ENCODE measurements around the gene POFUT2.
"Not testable (repeated sequence)": the region's sequence is repeated elsewhere in the genome, so short reads cannot be mapped to it uniquely, and the experiment has no call there.

Gene POFUT2

GRCh38 chr21:45325206-45326168, 37.8 kb upstream of the POFUT2 start:
- no peak for DNase-seq

DNA sequence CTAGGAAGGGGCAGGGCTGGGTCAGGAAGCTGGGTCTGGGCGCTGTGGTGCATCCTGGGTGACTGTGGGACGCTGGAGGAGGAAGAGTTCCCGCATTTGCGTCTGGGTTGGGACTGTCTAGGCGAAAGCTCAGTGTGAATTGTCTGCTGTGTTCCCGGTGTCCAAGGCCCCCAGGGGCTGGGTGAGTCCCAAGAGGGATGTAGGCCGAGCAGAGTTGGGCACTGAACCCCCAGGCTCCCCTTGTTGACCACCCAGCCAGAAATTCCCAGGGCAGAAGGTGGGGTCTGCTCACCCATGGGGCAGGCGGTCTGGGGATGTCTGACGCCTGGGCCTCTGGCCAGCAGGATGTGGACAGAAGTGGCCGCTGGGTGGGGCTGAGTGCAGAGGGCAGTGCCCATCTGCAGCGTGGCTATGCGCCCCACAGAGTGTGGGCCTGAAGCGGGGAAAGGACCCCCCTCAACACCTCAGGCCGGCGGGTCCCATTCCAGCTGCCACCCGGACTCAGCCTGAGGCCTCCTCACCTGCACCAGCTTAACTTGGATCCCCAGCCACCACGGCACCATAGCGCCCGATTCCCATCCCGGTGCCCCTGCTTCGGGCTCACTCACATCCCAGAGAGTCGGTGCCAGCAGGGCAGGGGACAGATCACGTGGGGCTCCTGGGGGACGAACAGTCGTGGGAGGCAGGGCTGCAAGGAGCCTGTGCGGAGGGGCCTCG, 37.0 kb upstream of the POFUT2 start:
- DNase-seq, result no peak

DNA sequence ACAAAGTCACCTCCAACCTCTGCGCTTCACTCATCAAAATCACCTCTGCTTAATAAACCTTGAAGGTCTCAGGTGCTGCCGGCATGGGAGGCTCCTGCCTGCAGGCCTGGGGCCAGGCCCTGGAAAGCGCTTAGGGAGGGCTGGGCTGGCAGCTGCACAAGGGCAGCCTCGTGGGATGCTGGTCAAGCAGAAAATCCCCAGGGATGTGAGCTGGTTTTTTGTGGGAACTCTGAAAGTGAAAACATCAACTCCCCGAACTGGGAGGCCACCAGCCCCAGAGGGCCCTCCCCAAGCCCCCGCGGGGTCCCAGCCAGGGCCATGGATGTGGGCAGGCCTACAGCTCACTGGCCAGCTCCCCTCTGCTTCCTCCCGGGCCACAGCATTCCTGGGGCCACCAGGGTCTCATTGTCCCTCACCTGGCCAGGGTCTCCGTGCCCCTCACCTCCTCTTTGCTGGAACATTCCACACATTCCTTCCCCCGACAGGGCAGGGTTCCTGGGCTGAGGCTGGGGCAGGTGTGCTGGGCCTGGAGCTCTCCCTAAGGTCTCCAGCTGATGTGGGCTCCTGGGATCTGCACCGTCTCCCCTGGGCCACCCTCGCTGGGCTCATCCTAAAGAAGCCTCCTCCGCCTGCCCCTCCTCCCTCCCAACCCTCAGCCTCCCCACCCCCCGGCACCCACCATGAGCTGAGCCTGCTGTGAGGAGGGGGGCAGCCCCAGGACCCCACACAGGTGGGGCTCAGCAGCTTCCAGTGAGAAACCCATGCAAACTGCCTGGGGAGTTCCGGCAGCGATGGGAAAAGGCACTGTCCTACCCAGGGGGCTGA, 36.0 kb upstream of the POFUT2 start:
- DNase-seq, result no peak

- no peak for DNase-seq
Observed at GRCh38 chr21:45322960-45323461, 35.3 kb upstream of the POFUT2 start.

- no peak for DNase-seq
Observed at GRCh38 chr21:45322231-45322959, 34.7 kb upstream of the POFUT2 start.

GRCh38 chr21:45320261-45321025, 32.7 kb upstream of the POFUT2 start:
- DNase-seq, result no peak

GRCh38 chr21:45319461-45320211, 31.9 kb upstream of the POFUT2 start:
- no peak for DNase-seq

DNA sequence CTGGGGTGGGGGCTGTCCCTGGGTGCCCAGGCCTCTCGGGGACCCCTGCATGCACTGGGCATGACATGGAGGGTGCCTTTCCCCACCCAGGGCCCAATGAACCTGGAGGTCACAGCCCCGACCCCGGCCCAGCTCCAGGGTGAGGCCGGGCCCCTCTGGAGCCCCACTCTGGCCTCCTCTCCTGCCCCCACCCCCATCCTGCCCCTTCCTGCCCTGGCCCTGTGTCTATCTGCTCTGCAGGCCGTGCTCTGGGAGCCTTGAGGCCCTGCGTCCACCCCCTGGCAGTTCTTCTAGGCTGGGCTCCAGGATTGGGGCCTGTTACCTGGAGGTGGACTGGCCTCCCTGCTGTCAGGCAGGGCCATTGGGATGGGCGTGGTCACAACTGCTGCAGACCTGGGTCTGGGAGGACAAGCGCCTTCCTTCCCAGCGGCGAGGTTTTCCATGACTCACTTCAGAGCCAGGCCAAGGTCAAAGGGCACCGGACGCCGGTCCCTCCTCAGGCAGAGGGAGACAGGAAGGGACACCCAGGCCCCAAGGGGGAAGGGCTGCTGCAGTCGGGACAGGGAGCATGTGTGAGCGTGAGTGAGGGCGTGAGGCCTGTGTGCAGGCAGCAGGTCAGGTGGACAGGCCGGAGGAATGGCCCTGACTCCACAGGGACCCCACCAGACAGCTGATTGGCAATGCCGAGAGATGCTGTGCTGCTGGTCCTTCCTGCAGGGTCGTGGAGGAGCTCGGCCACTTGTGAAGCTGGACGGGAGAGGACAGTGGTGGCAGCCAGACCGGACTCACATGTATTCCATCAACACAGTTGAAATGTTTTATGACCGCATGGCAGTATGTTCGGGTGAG, 31.1 kb upstream of the POFUT2 start:
- DNase-seq, result no peak

GRCh38 chr21:45318146-45318555, 30.5 kb upstream of the POFUT2 start:
- no peak for DNase-seq

GRCh38 chr21:45317398-45318145, 29.9 kb upstream of the POFUT2 start:
- no peak for DNase-seq

DNA sequence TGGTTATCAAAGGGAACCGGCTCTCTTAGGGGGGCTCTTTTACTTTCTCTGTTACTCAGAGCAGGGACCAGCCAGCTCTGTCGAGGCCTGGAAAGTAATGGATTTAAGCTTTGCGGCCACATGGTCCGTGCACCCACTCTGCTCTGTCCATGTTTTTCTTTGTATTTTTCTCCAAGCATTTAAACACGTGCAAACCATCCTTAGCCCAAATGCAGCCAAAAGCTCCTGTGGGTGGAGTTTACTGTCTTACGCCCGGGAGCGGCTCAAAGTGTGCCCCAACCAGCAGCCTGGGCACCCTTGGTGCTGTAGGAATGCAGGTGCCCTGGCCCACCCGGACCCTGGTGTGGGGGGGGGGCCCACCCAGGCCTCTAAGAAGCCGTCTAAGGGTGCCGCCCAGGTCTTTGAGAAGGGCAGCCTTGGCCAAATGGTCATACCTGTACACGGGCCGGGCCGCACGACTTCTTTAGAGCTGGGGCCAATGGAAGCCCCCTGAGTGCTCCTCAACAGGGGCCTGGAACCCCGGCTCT, 29.2 kb upstream of the POFUT2 start:
- DNase-seq, result no peak

- not testable (repeated sequence) for DNase-seq
Observed at GRCh38 chr21:45315676-45316470, 28.2 kb upstream of the POFUT2 start.

- DNase-seq, result no peak
Observed at GRCh38 chr21:45313682-45314081, 26.0 kb upstream of the POFUT2 start.

DNA sequence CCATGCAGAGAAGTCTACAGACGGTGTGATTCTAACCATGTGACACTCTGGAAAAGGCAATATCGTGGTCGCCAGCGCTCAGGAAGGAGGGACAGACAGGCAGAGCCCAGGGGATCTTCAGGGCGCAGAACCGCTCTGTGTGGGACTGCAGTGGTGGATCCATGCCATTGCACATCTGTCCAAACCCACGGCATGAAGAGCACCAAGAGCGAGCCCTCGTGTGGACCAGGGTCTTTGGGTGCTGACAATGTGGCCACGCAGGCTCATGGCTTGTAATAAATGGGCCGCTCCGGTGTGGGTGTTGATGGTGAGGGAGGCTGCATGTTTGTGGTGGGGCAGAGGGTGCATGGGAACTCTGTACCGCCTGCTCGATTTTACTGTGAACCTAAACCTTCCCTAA, 25.3 kb upstream of the POFUT2 start:
- DNase-seq, result no peak

DNA sequence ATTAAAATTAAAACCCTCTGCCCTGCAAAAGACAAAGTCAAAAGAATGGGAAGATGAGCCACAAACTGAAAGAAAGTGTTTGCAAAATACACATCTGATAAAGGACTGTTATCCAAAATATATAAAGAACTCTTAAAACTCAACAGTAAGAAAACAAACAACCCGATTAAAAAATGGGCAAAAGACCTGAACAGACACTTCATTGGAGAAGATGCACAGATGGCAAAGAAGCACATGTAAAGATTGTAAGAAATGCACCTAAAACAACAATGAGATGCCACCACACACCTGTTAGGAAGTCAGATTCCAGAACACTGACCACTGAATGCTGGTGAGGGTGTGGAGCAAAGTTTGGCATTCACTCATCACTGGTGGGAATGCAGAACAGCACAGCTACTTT, 24.6 kb upstream of the POFUT2 start:
- no peak for DNase-seq

DNA sequence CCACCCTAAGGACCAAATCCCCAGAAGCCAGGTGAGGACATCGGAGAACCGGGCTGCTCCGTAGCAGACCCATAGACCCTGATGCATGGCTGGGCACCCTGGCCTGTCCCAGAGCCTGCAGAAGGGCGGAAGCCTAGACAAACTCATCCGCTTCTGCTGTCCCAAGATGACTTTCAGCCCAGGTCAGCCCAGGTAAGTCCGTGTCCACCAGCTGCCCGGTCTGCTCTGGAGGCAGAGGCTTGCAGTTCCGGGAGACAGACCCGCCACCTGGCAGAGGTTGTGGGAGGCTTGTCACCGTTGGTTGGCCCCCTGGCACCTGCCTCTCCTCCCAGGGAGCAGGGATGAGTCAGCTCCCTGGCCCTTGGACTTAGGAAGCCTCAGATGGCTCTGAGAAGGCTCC, 22.8 kb upstream of the POFUT2 start:
- DNase-seq, result no peak

- DNase-seq, result no peak
Observed at GRCh38 chr21:45309987-45310381, 22.3 kb upstream of the POFUT2 start.

Data from NCI-H187 (cell line).